Heart right ventricle (tissue), 16 donors: ENCODE results near the gene BARHL1. TPM values are rescaled to one million over a fixed set of nuclear protein-coding genes. Genes with fewer than 3 reads are reported as not detected.

Source experiments
- ATAC-seq, 8 donors: fragments of 200-7000 bp; cut with Tn5 transposase; one replicate each; pipeline ENCODE4 v1.9.1; 2020; ENCODE audit warnings: mild to moderate bottlenecking in 8 of 8, moderate library complexity in 8 of 8, moderate number of reproducible peaks in 1 of 8
- DNase-seq, 2 donors: peaks; one replicate each; pipeline ENCODE4 v3.0.0-alpha.2; 2020
- H3K27ac ChIP-seq, 10 donors: fragments of 200-600 bp; sonication (generic) in 2 of 10; one replicate each; pipeline versions ENCODE4 v1.5.0 to v1.8.0; 2020 to 2022; ENCODE audit warnings: mild to moderate bottlenecking in 3 of 10
- H3K27me3 ChIP-seq, 7 donors: fragments of 200-600 bp; one replicate each; pipeline ENCODE4 v1.8.0; 2021 to 2022; ENCODE audit warnings: mild to moderate bottlenecking in 2 of 7
- H3K36me3 ChIP-seq, 9 donors: fragments of 200-600 bp; sonication (generic) in 1 of 9; one replicate each; pipeline versions ENCODE4 v1.5.0 to v1.8.0; 2020 to 2022; ENCODE audit warnings: mild to moderate bottlenecking in 2 of 9
- H3K4me1 ChIP-seq, 9 donors: fragments of 200-600 bp; sonication (generic) in 1 of 9; one replicate each; pipeline versions ENCODE4 v1.5.0 to v1.8.0; 2020 to 2022; ENCODE audit warnings: mild to moderate bottlenecking in 4 of 9
- H3K4me3 ChIP-seq, 10 donors: fragments of 200-600 bp; sonication (generic) in 2 of 10; one replicate each; pipeline versions ENCODE4 v1.5.0 to v1.8.0; 2020 to 2022; ENCODE audit warnings: mild to moderate bottlenecking in 7 of 10, moderate library complexity in 2 of 10
- H3K9me3 ChIP-seq, 11 donors: fragments of 200-600 bp in 10 of 11; sonication (generic) in 2 of 11; one replicate each; pipeline versions ENCODE4 v1.5.0 to v1.8.0; 2013 to 2022; ENCODE audit warnings: mild to moderate bottlenecking in 2 of 11, control low read depth in 1 of 11, moderate library complexity in 1 of 11
- CTCF ChIP-seq, 9 donors: fragments of 200-600 bp; sonication (generic) in 2 of 9; IDR thresholded peaks; one replicate each; pipeline versions ENCODE4 v1.5.0 to v1.8.0; 2021 to 2022; ENCODE audit warnings: antibody characterized with exemption in 9 of 9, mild to moderate bottlenecking in 5 of 9, moderate library complexity in 1 of 9
- WGBS, 2 donors: extraction: QIAGEN DNeasy Blood & Tissue Kit; methylation state at CpG; one replicate each; pipeline ENCODE4 v1.1.7; 2013; ENCODE audit warnings: inconsistent platforms in 1 of 2; 5-methylcytosine and 5-hydroxymethylcytosine counted together
- intact Hi-C, 10 donors: fragments of 100-400 bp; cut with DNase I; formaldehyde crosslinking; loops; one replicate each; pipeline versions ENCODE4 v1.11.1 to v1.14.2; 2022
- polyA plus RNA-seq, 2 donors: library from polyadenylated mRNA; stranded (reverse); fragments of 200-250 nt; gene quantifications; one replicate each; pipeline ENCODE4 v1.2.3, GENCODE V29; 2013
- total RNA-seq, 10 donors: library from RNA; stranded (reverse); fragmentation: NEBNext Ultra II Directional in 3 of 10; extraction: Animal tissue kit (Norgen Biotek cat#: 25700) in 3 of 10; gene quantifications; one replicate each; pipeline versions ENCODE4 v1.2.1 to v1.2.4, GENCODE V29; 2021 to 2023
- donor health status: Arrhythmogenic right ventricular cardiomyopathy.
- donor health status: ischemic (EF 13 %, LVEDD 7.1; RV severe dilation, severe dysfunction).
- donor health status: healthy with polysubstance abuse.
- donor health status: DM: no; HTN: yes; CAD: no.
- donor health status: DM: no; HTN: no; CAD: no.
- donor health status: ischemic (EF 25% LVEDD 6.9; RV normal size, moderate dysfunction).
- donor health status: ischemic (EF 25% LVEDD 5.7; RV mildly dilated, moderate dysfunction).
- donor health status: healthy.
- donor health status: DM: yes; HTN: yes; CAD: no.
- donor health status: Ischemic cardiomyopathy.
- donor health status: ischemic (EF 35%, LVEDD 5.7; RV mildly dilated, moderate dysfunction).
- donor health status: nonischemic (EF 11% LVEDD 7.7; RV severe dilation, severe dysfunction).
- donor health status: DM: yes; HTN: yes; CAD: no.
- donor health status: PGD.
- donor health status: ischemic (EF 29% LVEDD 5.4; RV normal size, mild dysfunction).
- donor health status: nonischemic (EF 23%, LVEDD 6.1; RV moderate dilation, normal function).

The BARHL1 gene
- total and polyA plus RNA-seq, 12 donors = not detected

- Histone ChIP-seq H3K9me3 (no peaks in the 10 kb centered on the region), H3K4me3 (no peak overlapping the region), H3K4me1 (peaks cover 0 to 27% (median 13%) of the 10 kb centered on the region in 9 donors), H3K27me3 (peaks cover 0 to 26% (median 23%) of the 10 kb centered on the region in 7 donors), H3K36me3 (peaks cover 0 to 58% (median 8%) of the 10 kb centered on the region in 9 donors), H3K27ac (no peak overlapping the region)
- 81 to 87% methylated on average over 6 of the region's 6 CpGs for WGBS, 2 donors
- no peak for TF ChIP-seq CTCF (IDR thresholded peaks at IDR 0.05)
- intact Hi-C loops = no loop called here
- no peak for DNase-seq
- no peak for ATAC-seq
Observed at GRCh38 chr9:132595319-132595718, 12.9 kb downstream of the BARHL1 start.

GRCh38 chr9:132596200-132596599 is 13.8 kb downstream of the BARHL1 start:
- ATAC-seq (no peak), DNase-seq (no peak)
- peaks cover 0 to 67% (median 8%) of the 10 kb centered on the region in 9 donors for H3K36me3 ChIP-seq
- H3K4me3 ChIP-seq = no peak overlapping the region
- H3K27ac ChIP-seq = no peak overlapping the region
- WGBS, 2 donors = 74 to 76% methylated on average over 3 of the region's 3 CpGs
- H3K9me3 ChIP-seq = no peaks in the 10 kb centered on the region
- TF ChIP-seq CTCF (IDR thresholded peaks at IDR 0.05) = no peak
- intact Hi-C loops = no loop called here
- H3K4me1 ChIP-seq = peaks cover 0 to 29% (median 13%) of the 10 kb centered on the region in 9 donors
- H3K27me3 ChIP-seq = peaks cover 0 to 17% (median 14%) of the 10 kb centered on the region in 7 donors

GRCh38 chr9:132597073-132597775 is 14.8 kb downstream of the BARHL1 start:
- intact Hi-C loops = no loop called here
- ATAC-seq (peak; percentile 85 to 98 (median 94)), DNase-seq (peak; percentile 76 to 79)
- Histone ChIP-seq H3K4me1 (peaks cover 0 to 29% (median 13%) of the 10 kb centered on the region in 9 donors), H3K27ac (peak overlapping the region in 7 of 10 donors; percentile 14 to 78 (median 51)), H3K36me3 (peaks cover 0 to 75% (median 8%) of the 10 kb centered on the region in 9 donors), H3K9me3 (no peaks in the 10 kb centered on the region), H3K4me3 (no peak overlapping the region), H3K27me3 (peaks cover 0 to 7% (median 4%) of the 10 kb centered on the region in 7 donors)
- WGBS, 2 donors = 55 to 70% methylated on average over 16 of the region's 16 CpGs
- TF ChIP-seq CTCF (IDR thresholded peaks at IDR 0.05) = no peak

GRCh38 chr9:132600326-132600984 is 18.0 kb downstream of the BARHL1 start:
- 66 to 77% methylated on average over 12 of the region's 12 CpGs for WGBS, 2 donors
- Histone ChIP-seq H3K36me3 (peaks cover 0 to 79% (median 0%) of the 10 kb centered on the region in 9 donors), H3K27ac (peak overlapping the region in 3 of 10 donors; percentile 16 to 36 (median 29)), H3K4me1 (peaks cover 0 to 29% (median 13%) of the 10 kb centered on the region in 9 donors), H3K4me3 (no peak overlapping the region), H3K9me3 (no peaks in the 10 kb centered on the region), H3K27me3 (no peaks in the 10 kb centered on the region)
- TF ChIP-seq CTCF (IDR thresholded peaks at IDR 0.05) = no peak
- intact Hi-C loops = no loop called here
- peak in 5 of 8 donors; percentile 26 to 46 (median 33) for ATAC-seq
- no peak for DNase-seq
